NCI-H187 (cell line): ENCODE data around the gene OCIAD2.
"Not testable (repeated sequence)": the region's sequence is repeated elsewhere in the genome, so short reads cannot be mapped to it uniquely, and the experiment has no call there.

Experiments used
- DNase-seq, 2 experiments: peaks; one replicate each; lab custom pipeline; 2025; lab: John Stamatoyannopoulos, UW

The OCIAD2 gene

DNA sequence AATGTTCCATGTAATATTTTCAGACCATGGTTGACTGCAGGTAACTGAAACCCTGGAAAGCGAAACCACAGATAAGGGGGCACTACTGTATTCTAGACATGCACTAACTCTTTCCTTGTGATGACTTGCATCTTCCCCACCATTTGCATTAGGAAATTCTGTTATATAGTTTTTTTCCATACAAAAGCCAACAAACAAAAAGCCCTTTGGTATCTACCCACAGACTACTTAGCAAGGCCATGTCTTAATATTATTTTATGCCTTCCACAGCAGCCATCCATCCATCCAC, 52.2 kb downstream of the OCIAD2 start:
- no peak for DNase-seq

GRCh38 chr4:48853604-48854394, 52.8 kb downstream of the OCIAD2 start:
- no peak for DNase-seq

- DNase-seq: no peak
Measured at GRCh38 chr4:48851651-48852050, 54.9 kb downstream of the OCIAD2 start.

GRCh38 chr4:48848799-48849198, 57.8 kb downstream of the OCIAD2 start:
- DNase-seq: not testable (repeated sequence)

GRCh38 chr4:48844843-48845242, 61.7 kb downstream of the OCIAD2 start:
- DNase-seq: no peak

GRCh38 chr4:48841045-48841827, 65.3 kb downstream of the OCIAD2 start:
- no peak for DNase-seq

DNA sequence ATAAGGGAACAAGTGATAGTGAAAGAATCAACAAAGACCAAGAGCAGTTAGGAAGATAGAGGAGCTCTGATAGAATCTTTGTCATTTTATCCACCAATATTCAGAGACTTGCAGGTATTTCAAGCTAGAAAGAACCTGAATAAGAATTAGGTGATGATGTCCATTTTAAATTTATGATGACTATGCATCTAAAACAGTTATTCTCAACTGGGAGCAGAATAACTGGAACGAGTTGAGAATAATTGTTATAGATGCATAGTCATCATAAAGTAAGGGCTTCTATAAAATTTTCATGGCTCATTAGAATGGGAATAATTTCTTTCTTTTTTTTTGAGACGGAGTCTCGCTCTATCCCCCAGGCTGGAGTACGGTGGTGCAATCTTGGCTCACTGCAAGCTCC, 69.9 kb downstream of the OCIAD2 start:
- DNase-seq: no peak
